ENCODE results near the gene RER1. TPM values are rescaled to one million over a fixed set of nuclear protein-coding genes. Genes with fewer than 3 reads are reported as not detected.

RER1 gene
- total RNA-seq, 1 experiment from 2014 or later: 155 TPM

- no peak for DNase-seq (ENCODE audit: low read depth, low spot score)
- Histone ChIP-seq H3K27ac (ENCODE audit: low read depth, low read length) (no peak overlapping the region), H3K9ac (ENCODE audit: low read length) (no peak overlapping the region), H3K4me3 (replicated peaks in 1 of 2; ENCODE audit: low read depth in 1 of 2, low read length in 2 of 2) (no peak overlapping the region), H3K9me2 (ENCODE audit: insufficient read depth) (no peaks in the 10 kb centered on the region), H4K20me1 (ENCODE audit: insufficient read depth) (no peaks in the 10 kb centered on the region), H2AFZ (ENCODE audit: low read depth, low read length, poor library complexity, severe bottlenecking) (no peak overlapping the region), H3K4me1 (ENCODE audit: control insufficient read depth in 1 of 2, insufficient read depth in 2 of 2, low read length in 2 of 2) (peaks cover 0 to 5% of the 10 kb centered on the region in 2 experiments; a peak in 1 of 4 replicates), H3K4me2 (ENCODE audit: low read length) (no peak overlapping the region), H3K9me3 (ENCODE audit: control insufficient read depth in 1 of 2, insufficient read depth in 1 of 2, low read depth in 1 of 2, low read length in 2 of 2) (no peaks in the 10 kb centered on the region), H3K27me3 (ENCODE audit: insufficient read depth, low read length) (no peaks in the 10 kb centered on the region), H3K79me2 (ENCODE audit: insufficient read depth, low read length) (no peaks in the 10 kb centered on the region), H3K36me3 (ENCODE audit: control insufficient read depth in 1 of 2, insufficient read depth in 2 of 2, low read length in 2 of 2) (no peaks in the 10 kb centered on the region)
- no TSS peak for BruUV-seq (replicated peaks)
- ChIA-PET POLR2A (no interaction called here), RAD21 (ENCODE audit: low non-redundant PET in 1 of 2, low total read pairs in 2 of 2, uncharacterized antibody in 2 of 2, unreplicated experiment in 2 of 2) (no interaction called here), CTCF (no interaction called here)
- intact Hi-C loops (cut with micrococcal nuclease): no loop called here
- ATAC-seq: no peak
- TF ChIP-seq SIN3A (IDR thresholded peaks at IDR 0.05; ENCODE audit: low read depth) (no peak), EZH2phosphoT487 (IDR thresholded peaks at IDR 0.05; ENCODE audit: borderline replicate concordance) (no peak), CEBPB (IDR thresholded peaks at IDR 0.05; ENCODE audit: low read depth) (no peak), POLR2A (IDR thresholded peaks at IDR 0.05; ENCODE audit: borderline replicate concordance, extremely low read depth, insufficient read depth, insufficient read length) (no peak), ELF1 (IDR thresholded peaks at IDR 0.05; ENCODE audit: borderline replicate concordance, low read depth) (no peak), SP1 (IDR thresholded peaks at IDR 0.05; ENCODE audit: low read depth) (no peak), TCF7L2 (IDR thresholded peaks at IDR 0.05; ENCODE audit: borderline replicate concordance, extremely low read depth, insufficient read depth, insufficient read length) (no peak)
These were observed 55.2 kb downstream of the RER1 start for GRCh38 chr1:2446861-2447260.

GRCh38 chr1:2447276-2448097, 55.8 kb downstream of the RER1 start:
- no peak for DNase-seq (ENCODE audit: low read depth, low spot score)
- no peak for TF ChIP-seq ZBTB33 (IDR thresholded peaks at IDR 0.05; ENCODE audit: extremely low read depth, insufficient replicate concordance, low read length)
- TF ChIP-seq EZH2 (IDR thresholded peaks at IDR 0.05): no peak
- no peak for TF ChIP-seq JUND (IDR thresholded peaks at IDR 0.05)
- TF ChIP-seq CEBPB (IDR thresholded peaks at IDR 0.05; ENCODE audit: low read depth): no peak
- no peak for TF ChIP-seq EGR1 (IDR thresholded peaks at IDR 0.05; ENCODE audit: low read depth)
- TF ChIP-seq ZFX (IDR thresholded peaks at IDR 0.05): no peak
- no peak for TF ChIP-seq MAX (IDR thresholded peaks at IDR 0.05)
- TF ChIP-seq TCF7L2 (IDR thresholded peaks at IDR 0.05; ENCODE audit: borderline replicate concordance, extremely low read depth, insufficient read depth, insufficient read length): no peak
- TF ChIP-seq RAD21 (IDR thresholded peaks at IDR 0.05; ENCODE audit: low read depth): no peak
- TF ChIP-seq EZH2phosphoT487 (IDR thresholded peaks at IDR 0.05; ENCODE audit: borderline replicate concordance): no peak
- TF ChIP-seq POLR2A (IDR thresholded peaks at IDR 0.05; ENCODE audit: borderline replicate concordance, extremely low read depth, insufficient read depth, insufficient read length): no peak

More at GRCh38 chr1:2447276-2448097, 55.8 kb downstream of the RER1 start:
- intact Hi-C loops (cut with micrococcal nuclease): no loop called here
- H3K4me2 ChIP-seq (ENCODE audit: low read length): no peak overlapping the region
- no TSS peak for BruUV-seq (replicated peaks)
- H3K27ac ChIP-seq (ENCODE audit: low read depth, low read length): no peak overlapping the region
- ATAC-seq: no peak
- POLR2A ChIA-PET: no interaction called here
- H4K20me1 ChIP-seq (ENCODE audit: insufficient read depth): no peaks in the 10 kb centered on the region
- no peaks in the 10 kb centered on the region for H3K27me3 ChIP-seq (ENCODE audit: insufficient read depth, low read length)
- no peaks in the 10 kb centered on the region for H3K79me2 ChIP-seq (ENCODE audit: insufficient read depth, low read length)
- H3K9me2 ChIP-seq (ENCODE audit: insufficient read depth): no peaks in the 10 kb centered on the region
- no peaks in the 10 kb centered on the region for H3K9me3 ChIP-seq (ENCODE audit: control insufficient read depth in 1 of 2, insufficient read depth in 1 of 2, low read depth in 1 of 2, low read length in 2 of 2)
- H3K36me3 ChIP-seq (ENCODE audit: control insufficient read depth in 1 of 2, insufficient read depth in 2 of 2, low read length in 2 of 2): no peaks in the 10 kb centered on the region
- H3K4me1 ChIP-seq (ENCODE audit: control insufficient read depth in 1 of 2, insufficient read depth in 2 of 2, low read length in 2 of 2): peaks cover 0 to 12% of the 10 kb centered on the region in 2 experiments; a peak in 2 of 4 replicates
- CTCF ChIA-PET: no interaction called here
- no peak overlapping the region for H2AFZ ChIP-seq (ENCODE audit: low read depth, low read length, poor library complexity, severe bottlenecking)
- RAD21 ChIA-PET (ENCODE audit: low non-redundant PET in 1 of 2, low total read pairs in 2 of 2, uncharacterized antibody in 2 of 2, unreplicated experiment in 2 of 2): no interaction called here
- H3K9ac ChIP-seq (ENCODE audit: low read length): no peak overlapping the region
- no peak overlapping the region for H3K4me3 ChIP-seq (replicated peaks in 1 of 2; ENCODE audit: low read depth in 1 of 2, low read length in 2 of 2)
